Ascending aorta (tissue), 2 donors: ENCODE data around the gene NPAS3. TPM values are rescaled to one million over a fixed set of nuclear protein-coding genes. Genes with fewer than 3 reads are reported as not detected.

ENCODE experiments used
- DNase-seq, 2 donors: peaks; one replicate each; pipeline ENCODE4 v3.0.0-alpha.2; 2019; ENCODE audit warnings: low spot score in 2 of 2
- H3K27ac ChIP-seq, 2 donors: fragments of 200-600 bp; sonication (generic); one replicate each; pipeline ENCODE4 v1.5.1; 2016 to 2017; ENCODE audit warnings: mild to moderate bottlenecking in 1 of 2
- H3K27me3 ChIP-seq: fragments of 200-600 bp; sonication (generic); one replicate; pipeline ENCODE4 v1.5.1; 2017
- H3K36me3 ChIP-seq, 2 donors: fragments of 200-600 bp; sonication (generic); one replicate each; pipeline ENCODE4 v1.5.1; 2016
- H3K4me1 ChIP-seq, 2 donors: fragments of 200-600 bp; sonication (generic); one replicate each; pipeline ENCODE4 v1.5.1; 2016 to 2017; ENCODE audit warnings: mild to moderate bottlenecking in 1 of 2
- H3K4me3 ChIP-seq, 2 donors: fragments of 200-600 bp; sonication (generic); one replicate each; pipeline ENCODE4 v1.5.1; 2016 to 2017; ENCODE audit warnings: mild to moderate bottlenecking in 1 of 2
- H3K9me3 ChIP-seq, 2 donors: fragments of 200-600 bp; sonication (generic); one replicate each; pipeline ENCODE4 v1.5.1; 2016
- CTCF ChIP-seq, 3 experiments: fragments of 200-600 bp in 2 of 3; fragments of 450-650 bp in 1 of 3; sonication (generic) in 2 of 3; IDR thresholded peaks; one replicate each; pipeline ENCODE4 v1.5.1; 2016 to 2019; ENCODE audit warnings: antibody characterized with exemption in 3 of 3, mild to moderate bottlenecking in 1 of 3, moderate library complexity in 1 of 3
- intact Hi-C: fragments of 100-400 bp; cut with DNase I; formaldehyde crosslinking; loops from one replicate; pipeline ENCODE4 v1.15.1; 2023
- total RNA-seq: library from RNA; depleted of rRNA; stranded (reverse); fragments of >200 nt; gene quantifications from one replicate; pipeline ENCODE4 v1.1.0, GENCODE V29; 2016

NPAS3 gene
- total RNA-seq, 1 donor from 2014 or later: not detected

GRCh38 chr14:33720284-33720787 is 781.7 kb downstream of the NPAS3 start:
- H3K36me3 ChIP-seq: no peaks in the 10 kb centered on the region
- TF ChIP-seq CTCF (IDR thresholded peaks at IDR 0.05): no peak
- no peaks in the 10 kb centered on the region for H3K27me3 ChIP-seq
- intact Hi-C loops: no loop called here
- no peak for DNase-seq
- H3K4me1 ChIP-seq: no peaks in the 10 kb centered on the region
- H3K9me3 ChIP-seq: no peaks in the 10 kb centered on the region
- H3K4me3 ChIP-seq: no peak overlapping the region
- H3K27ac ChIP-seq: no peak overlapping the region

GRCh38 chr14:33726685-33727084 is 788.0 kb downstream of the NPAS3 start:
- Histone ChIP-seq H3K36me3 (no peaks in the 10 kb centered on the region), H3K4me1 (no peaks in the 10 kb centered on the region), H3K9me3 (no peaks in the 10 kb centered on the region), H3K4me3 (no peak overlapping the region), H3K27me3 (no peaks in the 10 kb centered on the region), H3K27ac (no peak overlapping the region)
- no peak for DNase-seq
- no peak for TF ChIP-seq CTCF (IDR thresholded peaks at IDR 0.05)
- intact Hi-C loops: no loop called here

- TF ChIP-seq CTCF (IDR thresholded peaks at IDR 0.05): no peak
- Histone ChIP-seq H3K9me3 (no peaks in the 10 kb centered on the region), H3K4me1 (no peaks in the 10 kb centered on the region), H3K36me3 (no peaks in the 10 kb centered on the region), H3K27me3 (no peaks in the 10 kb centered on the region), H3K27ac (no peak overlapping the region), H3K4me3 (no peak overlapping the region)
- intact Hi-C loops: no loop called here
- DNase-seq: no peak
Observed at GRCh38 chr14:33727606-33728005, 788.9 kb downstream of the NPAS3 start.

GRCh38 chr14:33728010-33728498 is 789.4 kb downstream of the NPAS3 start:
- no peak for TF ChIP-seq CTCF (IDR thresholded peaks at IDR 0.05)
- no peak overlapping the region for H3K27ac ChIP-seq
- H3K36me3 ChIP-seq: no peaks in the 10 kb centered on the region
- DNase-seq: no peak
- H3K9me3 ChIP-seq: no peaks in the 10 kb centered on the region
- H3K4me3 ChIP-seq: no peak overlapping the region
- no peaks in the 10 kb centered on the region for H3K4me1 ChIP-seq
- intact Hi-C loops: no loop called here
- H3K27me3 ChIP-seq: no peaks in the 10 kb centered on the region

- intact Hi-C loops: no loop called here
- H3K9me3 ChIP-seq: no peaks in the 10 kb centered on the region
- no peak for TF ChIP-seq CTCF (IDR thresholded peaks at IDR 0.05)
- H3K36me3 ChIP-seq: no peaks in the 10 kb centered on the region
- no peak overlapping the region for H3K4me3 ChIP-seq
- H3K4me1 ChIP-seq: no peaks in the 10 kb centered on the region
- no peak for DNase-seq
- H3K27ac ChIP-seq: no peak overlapping the region
- H3K27me3 ChIP-seq: no peaks in the 10 kb centered on the region
Observed at GRCh38 chr14:33730156-33730555, 791.5 kb downstream of the NPAS3 start.

- Histone ChIP-seq H3K4me3 (no peak overlapping the region), H3K4me1 (no peaks in the 10 kb centered on the region), H3K27me3 (no peaks in the 10 kb centered on the region), H3K36me3 (no peaks in the 10 kb centered on the region), H3K27ac (no peak overlapping the region), H3K9me3 (no peaks in the 10 kb centered on the region)
- TF ChIP-seq CTCF (IDR thresholded peaks at IDR 0.05): no peak
- no peak for DNase-seq
- intact Hi-C loops: no loop called here
Observed at GRCh38 chr14:33732175-33732574, 793.5 kb downstream of the NPAS3 start.
